Stomach (tissue), 4 donors: ENCODE results near the gene DUSP9.

Experiments
- EP300 ChIP-seq: sonication (generic); formaldehyde crosslinking; IDR thresholded peaks from one replicate; pipeline ENCODE4 v1.6.1; 2017; ENCODE audit warnings: antibody characterized with exemption
- POLR2A ChIP-seq, 4 donors: fragments of 450-650 bp; IDR thresholded peaks; one replicate each; pipeline ENCODE4 v1.6.1; 2016; ENCODE audit warnings: antibody characterized with exemption in 4 of 4, control low read depth in 2 of 4, mild to moderate bottlenecking in 1 of 4, moderate library complexity in 1 of 4
- TF ChIP-seq, protein P1 (sequence below), 7 experiments: fragments of 450-650 bp in 4 of 7; fragments of 200-600 bp in 3 of 7; sonication (generic) in 3 of 7; IDR thresholded peaks; one replicate each; pipeline ENCODE4 v1.5.1; 2016 to 2019; ENCODE audit warnings: antibody characterized with exemption in 7 of 7, control low read depth in 2 of 7, mild to moderate bottlenecking in 1 of 7

DNA sequence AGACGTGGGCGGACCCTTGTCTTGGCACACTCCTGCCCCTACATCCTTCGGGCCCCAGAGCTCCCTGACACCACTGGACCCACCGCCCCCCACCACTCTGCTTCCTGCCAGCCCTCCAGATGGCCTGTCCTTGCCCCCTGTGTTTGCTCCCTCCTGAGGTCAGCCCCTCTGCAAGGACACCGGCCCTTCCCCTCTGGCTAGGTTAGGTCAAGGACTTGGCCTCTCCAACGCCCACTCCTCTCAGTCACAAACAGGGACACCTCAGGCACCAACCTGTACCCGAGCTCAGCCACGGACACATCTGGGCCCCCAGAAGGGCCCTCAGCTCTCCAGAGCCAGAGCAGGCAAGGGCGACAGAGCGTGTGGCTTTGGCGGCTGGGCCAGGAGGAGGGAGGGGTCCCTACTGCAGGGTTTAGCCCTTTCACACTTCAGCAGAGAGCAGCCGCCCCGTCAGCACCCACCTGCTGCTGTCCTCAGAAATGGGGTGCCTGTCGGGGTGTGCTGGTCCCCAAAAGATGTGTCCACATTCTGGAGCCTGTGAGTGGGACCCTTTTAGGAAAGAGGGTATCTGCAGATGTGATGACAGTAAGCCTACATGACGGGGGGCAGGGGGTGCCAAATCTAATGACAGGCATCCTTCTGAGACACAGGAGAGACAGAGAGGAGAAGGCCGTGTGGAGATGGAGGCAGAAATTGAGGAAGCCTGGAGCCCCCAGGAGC is 23.5 kb upstream of the DUSP9 start:
- TF ChIP-seq, protein P1, sequence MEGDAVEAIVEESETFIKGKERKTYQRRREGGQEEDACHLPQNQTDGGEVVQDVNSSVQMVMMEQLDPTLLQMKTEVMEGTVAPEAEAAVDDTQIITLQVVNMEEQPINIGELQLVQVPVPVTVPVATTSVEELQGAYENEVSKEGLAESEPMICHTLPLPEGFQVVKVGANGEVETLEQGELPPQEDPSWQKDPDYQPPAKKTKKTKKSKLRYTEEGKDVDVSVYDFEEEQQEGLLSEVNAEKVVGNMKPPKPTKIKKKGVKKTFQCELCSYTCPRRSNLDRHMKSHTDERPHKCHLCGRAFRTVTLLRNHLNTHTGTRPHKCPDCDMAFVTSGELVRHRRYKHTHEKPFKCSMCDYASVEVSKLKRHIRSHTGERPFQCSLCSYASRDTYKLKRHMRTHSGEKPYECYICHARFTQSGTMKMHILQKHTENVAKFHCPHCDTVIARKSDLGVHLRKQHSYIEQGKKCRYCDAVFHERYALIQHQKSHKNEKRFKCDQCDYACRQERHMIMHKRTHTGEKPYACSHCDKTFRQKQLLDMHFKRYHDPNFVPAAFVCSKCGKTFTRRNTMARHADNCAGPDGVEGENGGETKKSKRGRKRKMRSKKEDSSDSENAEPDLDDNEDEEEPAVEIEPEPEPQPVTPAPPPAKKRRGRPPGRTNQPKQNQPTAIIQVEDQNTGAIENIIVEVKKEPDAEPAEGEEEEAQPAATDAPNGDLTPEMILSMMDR (IDR thresholded peaks at IDR 0.05) = no peak
- no peak for TF ChIP-seq EP300
- no peak for TF ChIP-seq POLR2A (IDR thresholded peaks at IDR 0.05)
